Stimulated activated CD8-positive, alpha-beta memory T cell treated with anti-CD3 and anti-CD28 coated beads, Interleukin-12 subunit alpha, Interleukin-12 subunit beta, amount 100 ng/mL, for 1 hour (primary cell): Measurements from ENCODE around the gene SBK2.
A peak's percentile ranks its signal among the peaks of the same experiment; 100 is the strongest.
"Not testable (repeated sequence)": the region's sequence is repeated elsewhere in the genome, so short reads cannot be mapped to it uniquely, and the experiment has no call there.

Experiments used
- DNase-seq: peaks from one replicate; pipeline ENCODE4 v3.0.0-alpha.2; 2020; ENCODE audit warnings: low read depth

The SBK2 gene

DNA sequence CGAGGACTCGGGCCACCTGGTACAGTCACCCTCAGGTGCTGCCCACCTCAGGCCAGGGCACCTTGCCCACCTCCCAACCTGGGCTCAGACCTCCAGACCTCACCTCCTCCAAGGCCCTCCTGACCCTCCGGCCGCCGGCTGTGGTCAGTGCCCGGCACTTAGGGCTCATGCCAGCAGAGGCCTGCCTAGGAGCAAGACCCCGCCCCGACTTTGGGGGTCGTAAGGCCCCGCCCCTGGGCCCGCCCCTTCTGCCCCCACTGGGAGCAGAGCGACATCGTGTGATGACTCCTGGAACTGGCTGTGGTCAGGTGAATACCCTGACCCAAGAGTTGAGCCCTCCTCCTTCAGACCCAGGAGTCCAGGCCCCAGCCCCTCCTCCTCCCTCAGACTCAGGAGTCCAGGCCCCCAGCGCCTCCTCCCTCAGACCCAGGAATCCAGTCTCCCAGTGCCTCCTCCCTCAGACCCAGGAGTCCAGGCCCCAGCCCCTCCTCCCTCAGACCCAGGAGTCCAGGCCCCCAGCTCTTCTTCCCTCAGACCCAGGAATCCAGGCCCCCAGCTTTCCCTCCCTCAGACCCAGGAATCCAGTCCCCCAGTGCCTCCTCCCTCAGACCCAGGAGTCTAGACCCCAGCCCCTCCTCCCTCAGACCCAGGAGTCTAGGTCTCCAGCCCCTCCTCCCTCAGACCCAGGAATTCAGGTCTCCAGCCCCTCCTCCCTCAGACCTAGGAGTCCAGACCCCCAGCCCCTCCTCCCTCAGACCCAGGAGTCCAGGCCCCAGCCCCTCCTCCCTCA, at the start of gene SBK2:
Gene SBK2 (minus strand): TSS at position 183 of the 790 bp plus-strand sequence. CDS start 839 bp downstream, outside the sequence.
- DNase-seq = no peak

DNA sequence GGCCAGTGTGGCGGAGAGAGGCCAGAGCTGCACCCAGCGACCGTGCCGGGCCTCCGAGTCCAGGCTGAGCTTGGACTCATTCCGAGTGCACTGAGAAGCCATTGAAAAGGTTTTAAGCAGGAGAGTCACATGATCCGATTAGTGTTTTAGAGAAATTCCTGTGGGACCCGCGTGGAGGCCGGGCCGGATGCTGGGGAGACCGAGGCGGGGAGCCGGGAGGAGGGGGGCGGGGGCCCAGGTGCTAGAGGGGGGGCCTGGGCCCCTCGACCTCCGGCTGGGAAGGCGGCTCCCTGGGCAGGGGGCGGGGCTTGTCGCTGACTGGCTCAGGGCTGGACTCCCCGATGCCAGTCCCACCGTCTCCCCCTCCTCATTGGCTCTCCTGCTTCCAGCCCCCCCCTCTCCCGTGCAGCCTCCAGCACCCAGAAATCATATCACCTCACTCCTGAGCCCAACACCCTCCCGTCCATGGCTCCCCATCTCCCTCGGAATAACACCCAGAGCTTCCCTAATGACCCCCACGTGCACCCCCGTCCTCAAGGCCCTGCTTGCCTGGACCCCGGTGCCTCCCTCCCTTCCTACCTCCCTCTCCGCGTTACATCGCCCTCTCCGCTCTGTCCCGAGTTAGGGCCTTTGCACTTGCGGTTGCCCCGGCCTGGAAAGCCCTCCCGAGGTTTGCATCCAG, 48.9 kb upstream of the SBK2 start:
- DNase-seq = no peak

DNA sequence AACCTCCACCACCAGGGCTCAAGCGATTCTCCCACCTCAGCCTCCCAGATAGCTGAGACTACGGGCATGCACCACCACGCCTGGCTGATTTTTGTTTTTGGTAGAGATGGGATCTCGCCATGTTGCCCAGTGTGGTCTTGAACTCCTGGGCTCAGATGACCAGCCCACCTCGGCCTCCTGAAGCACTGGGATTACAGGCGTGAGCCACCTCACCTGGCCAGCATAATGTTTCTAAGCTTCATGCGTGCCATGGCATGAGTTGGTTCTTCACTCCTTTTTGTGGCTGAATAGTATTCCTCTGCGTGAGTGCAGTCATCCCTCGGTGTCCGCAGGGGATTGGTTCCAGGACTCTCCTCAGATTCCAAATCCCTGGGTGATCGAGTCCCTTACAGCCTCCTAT, 47.9 kb upstream of the SBK2 start:
- DNase-seq = no peak

- DNase-seq = not testable (repeated sequence)
Measured at GRCh38 chr19:55583897-55584296, 47.0 kb upstream of the SBK2 start.

- DNase-seq = not testable (repeated sequence)
Measured at GRCh38 chr19:55582284-55582683, 45.4 kb upstream of the SBK2 start.

GRCh38 chr19:55581823-55582223, 44.9 kb upstream of the SBK2 start:
- DNase-seq = no peak

GRCh38 chr19:55581145-55581822, 44.4 kb upstream of the SBK2 start:
- no peak for DNase-seq

- peak; percentile 56 for DNase-seq
Measured at GRCh38 chr19:55580628-55581144, 43.8 kb upstream of the SBK2 start, which contains the start of gene ZNF579. Gene ZNF579, minus strand, starts transcription at chr19:55580848. Its CDS starts 1,209 bp downstream, at chr19:55579639.

- DNase-seq = no peak
Measured at GRCh38 chr19:55579766-55580621, 43.1 kb upstream of the SBK2 start.

DNA sequence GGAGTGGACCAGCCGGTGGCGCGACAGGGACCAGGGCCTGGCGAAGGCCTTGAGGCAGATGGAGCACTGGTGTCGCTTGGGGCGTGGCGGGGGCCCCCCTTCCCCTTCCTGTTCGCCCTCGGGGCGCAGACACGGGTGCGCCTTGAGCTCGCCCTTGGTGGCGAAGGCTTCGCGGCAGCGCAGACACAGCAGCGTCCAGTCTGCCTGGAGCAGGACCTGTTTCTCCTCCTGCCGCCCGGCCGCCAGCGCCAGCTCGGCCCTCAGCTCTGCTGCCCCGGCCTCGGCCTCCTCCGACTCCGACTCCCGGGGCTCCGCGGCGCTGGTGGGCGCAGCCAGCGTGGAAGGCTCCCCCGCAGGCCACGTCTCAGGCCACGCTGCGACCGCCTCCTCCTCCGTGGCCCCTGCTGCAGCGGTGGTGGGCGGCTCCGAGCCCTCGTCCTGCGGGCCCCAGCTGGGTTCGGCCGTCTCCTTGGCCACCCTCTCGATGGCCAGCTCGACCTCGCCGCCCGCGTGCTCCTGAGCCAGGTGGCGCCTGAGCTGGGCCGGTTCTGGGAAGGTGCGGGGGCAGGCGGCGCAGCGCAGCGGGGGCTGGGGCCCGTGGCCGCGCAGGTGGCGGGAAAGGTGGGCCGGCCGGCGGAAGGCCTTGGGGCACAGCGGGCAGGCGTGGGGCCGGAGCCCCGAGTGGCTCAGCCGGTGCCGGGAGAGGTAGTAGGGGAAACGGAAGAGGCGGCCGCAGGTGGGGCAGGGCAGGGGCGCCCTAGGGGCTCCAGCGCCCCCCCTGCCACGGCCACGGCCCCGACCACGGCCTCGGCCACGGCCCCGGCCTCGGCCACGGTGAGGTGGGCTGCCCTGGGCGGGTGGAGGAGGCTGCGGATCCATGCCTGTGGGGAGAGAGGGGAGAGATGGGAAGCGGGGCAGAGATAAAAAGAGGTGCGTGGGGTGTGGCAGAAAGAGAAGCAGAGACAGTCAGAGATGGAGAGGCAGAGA, 42.1 kb upstream of the SBK2 start:
- DNase-seq = no peak

- no peak for DNase-seq
Measured at GRCh38 chr19:55578031-55578760, 41.3 kb upstream of the SBK2 start.

DNA sequence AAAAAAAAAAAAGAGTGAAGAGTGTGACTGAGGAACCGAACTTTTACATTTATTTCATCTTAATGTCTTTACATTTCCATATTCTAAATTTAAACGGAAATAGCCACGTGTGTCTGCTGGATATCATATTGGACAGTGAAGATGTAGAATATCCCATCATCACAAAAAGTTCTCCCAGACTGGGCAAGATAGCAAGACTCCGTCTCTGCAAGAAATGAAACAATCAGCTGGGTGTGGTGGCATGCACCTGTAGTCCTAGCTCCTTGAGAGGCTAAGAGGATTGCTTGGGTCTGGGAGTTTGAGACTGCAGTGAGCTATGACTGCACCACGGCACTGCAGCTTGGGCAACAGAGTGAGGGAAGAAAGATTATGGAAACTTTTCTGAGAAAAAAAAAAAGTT, 39.8 kb upstream of the SBK2 start:
- no peak for DNase-seq

GRCh38 chr19:55573929-55574328, 37.0 kb upstream of the SBK2 start:
- DNase-seq = not testable (repeated sequence)

DNA sequence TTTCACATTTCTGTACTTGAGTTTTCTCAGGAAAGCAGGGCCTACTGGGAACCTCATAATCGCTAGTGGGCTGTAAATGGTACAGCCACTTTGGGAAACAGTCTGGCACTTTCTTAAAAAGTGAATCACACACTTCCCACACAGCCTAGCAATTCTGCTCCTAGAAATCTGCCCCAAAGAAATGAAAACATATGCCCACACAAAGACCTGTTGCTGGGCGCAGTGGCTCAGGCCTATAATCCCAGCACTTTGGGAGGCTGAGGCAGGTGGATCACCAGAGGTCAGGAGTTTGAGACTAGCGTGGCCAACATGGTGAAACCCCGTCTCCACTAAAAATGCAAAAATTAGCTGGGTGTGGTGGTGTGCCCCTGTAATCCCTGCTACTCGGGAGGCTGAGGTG, 32.5 kb upstream of the SBK2 start:
- DNase-seq = not testable (repeated sequence)

- DNase-seq = no peak
Measured at GRCh38 chr19:55567708-55568328, 30.9 kb upstream of the SBK2 start.

GRCh38 chr19:55566823-55567222, 29.9 kb upstream of the SBK2 start:
- DNase-seq = no peak

DNA sequence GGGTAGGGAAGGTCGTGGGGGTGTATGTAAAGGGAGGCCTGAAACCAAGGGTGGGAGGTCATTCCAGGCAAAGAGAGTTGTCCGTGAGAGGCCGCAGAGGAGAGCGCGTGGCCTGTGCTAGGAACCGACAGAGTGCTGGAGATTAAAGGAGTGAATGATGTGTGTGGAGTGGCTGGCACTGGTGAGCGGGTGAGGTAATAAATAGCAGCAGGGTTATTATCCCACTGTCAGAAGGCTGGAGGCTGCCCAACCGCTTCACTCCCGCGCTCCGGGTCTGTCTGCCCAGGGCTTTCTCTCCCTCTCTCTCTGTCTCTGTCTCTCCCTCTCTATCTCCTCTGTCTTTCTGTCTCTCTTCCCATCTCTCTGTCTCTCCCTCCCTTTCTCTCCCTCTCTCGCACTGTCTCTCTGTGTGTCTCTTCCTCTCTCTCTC, 26.3 kb upstream of the SBK2 start:
- DNase-seq = no peak

- no peak for DNase-seq
Measured at GRCh38 chr19:55559684-55560083, 22.8 kb upstream of the SBK2 start.

DNA sequence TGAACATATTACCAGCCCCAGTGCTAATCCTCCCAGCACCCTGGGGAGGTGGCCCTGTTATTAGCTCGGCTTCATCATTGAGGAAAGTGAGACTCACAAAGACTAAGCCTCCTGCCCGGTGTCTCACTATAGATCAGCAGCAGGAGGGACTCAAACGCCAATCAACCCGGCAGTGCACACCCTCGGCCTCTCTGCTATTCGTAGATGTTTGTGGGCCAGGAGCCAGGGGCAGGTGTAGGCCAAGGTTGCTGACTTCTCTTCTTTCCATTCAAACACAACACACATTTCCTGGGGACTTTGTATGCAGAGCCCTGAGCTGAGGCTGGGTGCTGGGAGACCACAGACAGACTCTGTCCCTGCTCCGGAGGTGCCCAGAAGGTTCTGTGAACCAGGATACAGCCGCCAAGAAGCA, 17.8 kb upstream of the SBK2 start:
- no peak for DNase-seq
